GM21390 (cell line): ENCODE data around the gene RO60.
A peak's percentile ranks its signal among the peaks of the same experiment; 100 is the strongest.
"Not testable (repeated sequence)": the region's sequence is repeated elsewhere in the genome, so short reads cannot be mapped to it uniquely, and the experiment has no call there.

Source experiments
- ATAC-seq: cut with Tn5 transposase; IDR thresholded peaks from one replicate; pipeline ENCODE4 v1.9.1; 2021; ENCODE audit not compliant: unreplicated experiment

RO60 gene

GRCh38 chr1:193059282-193060114 lies at the start of gene RO60, which contains the start of gene UCHL5:
RO60 (plus strand) TSS chr1:193059612; CDS start chr1:193069055, 9,443 bp downstream.
UCHL5 (minus strand) TSS chr1:193059360; CDS start chr1:193059260, 100 bp downstream.
- peak; percentile 92 for ATAC-seq

- no peak for ATAC-seq
Observed at GRCh38 chr1:193011406-193011805, 48.0 kb upstream of the RO60 start.

GRCh38 chr1:193013005-193013404 lies 46.4 kb upstream of the RO60 start:
- no peak for ATAC-seq

- no peak for ATAC-seq
Observed at GRCh38 chr1:193013707-193014106, 45.7 kb upstream of the RO60 start.

- no peak for ATAC-seq
Observed at GRCh38 chr1:193014400-193014799, 45.0 kb upstream of the RO60 start.

- no peak for ATAC-seq
Observed at GRCh38 chr1:193016788-193017187, 42.6 kb upstream of the RO60 start.

- peak; percentile 76 for ATAC-seq
Observed at GRCh38 chr1:193019442-193020026, 39.9 kb upstream of the RO60 start.

- no peak for ATAC-seq
Observed at GRCh38 chr1:193025218-193025617, 34.2 kb upstream of the RO60 start.

- no peak for ATAC-seq
Observed at GRCh38 chr1:193030280-193030679, 29.1 kb upstream of the RO60 start.

- ATAC-seq, result no peak
Observed at GRCh38 chr1:193031431-193031830, 28.0 kb upstream of the RO60 start.

GRCh38 chr1:193032643-193033427 lies 26.6 kb upstream of the RO60 start:
- not testable (repeated sequence) for ATAC-seq

GRCh38 chr1:193033610-193034009 lies 25.8 kb upstream of the RO60 start:
- ATAC-seq, result no peak

- no peak for ATAC-seq
Observed at GRCh38 chr1:193036337-193037047, 22.9 kb upstream of the RO60 start.

GRCh38 chr1:193040011-193040410 lies 19.4 kb upstream of the RO60 start:
- no peak for ATAC-seq

GRCh38 chr1:193042766-193043691 lies 16.4 kb upstream of the RO60 start:
- ATAC-seq, result no peak

- ATAC-seq, result not testable (repeated sequence)
Observed at GRCh38 chr1:193048913-193049312, 10.5 kb upstream of the RO60 start.

- no peak for ATAC-seq
Observed at GRCh38 chr1:193054169-193054675, 5.2 kb upstream of the RO60 start.

- peak; percentile 44 for ATAC-seq
Observed at GRCh38 chr1:193058529-193059281, 707 bp upstream of the RO60 start.

GRCh38 chr1:193060115-193060403 lies 647 bp downstream of the RO60 start:
- no peak for ATAC-seq
